Superior temporal gyrus (tissue), 1 donor: Measurements from ENCODE around the gene CHRFAM7A.
"Not testable (repeated sequence)": the region's sequence is repeated elsewhere in the genome, so short reads cannot be mapped to it uniquely, and the experiment has no call there.

Experiments
- DNase-seq: peaks from one replicate; pipeline ENCODE4 v3.0.0-alpha.2; 2016; ENCODE audit errors: extremely low spot score

The CHRFAM7A gene

DNA sequence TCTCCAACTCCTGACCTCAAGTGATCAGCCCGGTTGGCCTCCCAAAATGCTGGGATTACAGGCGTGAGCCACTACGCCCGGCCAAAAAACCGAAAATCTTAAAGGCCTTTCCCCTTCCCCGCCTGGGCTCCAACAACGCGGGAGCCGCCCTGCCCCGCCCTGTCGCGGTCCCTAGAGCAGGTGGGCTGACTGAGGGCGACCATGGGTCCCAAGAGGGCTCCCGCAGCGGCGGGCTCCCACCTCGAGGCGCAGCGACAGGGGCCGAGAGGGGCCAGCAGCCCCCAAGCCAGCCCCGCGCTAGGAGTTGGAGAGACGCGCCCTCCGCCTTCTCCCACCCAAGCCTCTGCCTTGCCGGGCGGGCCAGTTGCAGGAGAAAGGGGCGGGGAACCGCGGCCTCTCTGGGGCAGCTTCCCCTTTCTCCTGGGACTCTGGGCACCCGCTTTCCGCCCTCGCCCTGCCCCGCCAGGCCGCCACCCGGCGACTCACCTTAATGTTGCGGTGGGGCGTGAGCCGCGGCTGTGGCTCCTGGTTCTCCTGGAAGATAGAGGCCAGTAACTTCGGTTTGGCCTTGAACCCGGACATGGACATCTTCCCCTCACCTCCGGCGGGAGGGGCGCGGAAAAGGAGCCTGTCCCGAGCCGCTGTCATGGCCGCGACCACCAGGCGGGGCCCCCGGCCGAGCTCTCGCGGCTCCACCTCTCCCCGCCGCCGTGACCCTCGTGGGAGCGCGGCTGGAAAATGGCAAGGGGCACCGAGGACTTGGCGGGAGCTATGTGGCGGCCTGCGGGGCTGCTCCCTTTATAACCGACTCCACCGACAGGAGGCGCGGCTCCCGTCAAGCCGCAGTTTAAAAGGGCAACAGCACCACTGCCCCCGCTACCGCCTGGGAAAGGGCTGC, at the start of gene CHRFAM7A:
CHRFAM7A (minus strand) TSS at position 775 of the 898 bp plus-strand sequence. CDS start 10,189 bp downstream, outside the sequence.
- DNase-seq: not testable (repeated sequence)

DNA sequence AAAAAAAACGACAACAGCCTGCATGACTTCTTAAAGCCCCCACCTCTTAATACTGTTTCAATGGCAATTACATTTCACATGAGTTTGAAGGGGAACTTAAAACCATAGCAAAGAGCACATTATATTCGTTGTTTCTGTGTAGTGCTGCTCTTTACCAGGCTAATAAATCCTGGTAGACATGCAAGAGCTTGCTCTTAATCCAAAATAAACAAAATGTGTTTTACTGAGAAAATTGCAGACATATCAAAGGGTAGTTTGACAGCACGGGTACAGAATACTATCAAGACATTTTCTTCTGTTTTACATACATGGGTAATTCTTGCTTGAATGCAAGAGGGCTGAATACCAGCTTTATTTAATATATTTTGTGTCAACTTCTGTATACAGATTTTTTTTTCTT, 45.0 kb upstream of the CHRFAM7A start:
- DNase-seq: not testable (repeated sequence)

GRCh38 chr15:30435878-30436277, 42.5 kb upstream of the CHRFAM7A start:
- not testable (repeated sequence) for DNase-seq

DNA sequence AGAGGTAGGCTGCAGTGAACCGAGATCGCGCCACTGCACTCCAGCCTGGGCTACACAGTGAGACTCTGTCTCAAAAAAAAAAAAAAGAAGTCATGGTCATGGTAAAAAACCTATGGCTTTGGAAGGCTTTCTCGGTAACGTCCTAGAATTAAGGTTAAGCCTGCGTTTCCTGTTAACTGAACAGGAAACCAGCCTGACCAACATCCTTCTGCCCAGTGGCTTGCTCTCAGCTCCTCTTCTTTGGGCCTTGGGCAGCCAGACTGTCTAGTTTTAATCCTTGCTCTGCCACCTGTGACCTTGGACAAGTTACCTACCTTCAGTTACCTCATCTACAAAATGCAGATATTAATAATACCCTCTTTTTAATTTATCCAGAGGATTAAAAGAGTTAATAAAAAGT, 27.4 kb upstream of the CHRFAM7A start:
- not testable (repeated sequence) for DNase-seq

DNA sequence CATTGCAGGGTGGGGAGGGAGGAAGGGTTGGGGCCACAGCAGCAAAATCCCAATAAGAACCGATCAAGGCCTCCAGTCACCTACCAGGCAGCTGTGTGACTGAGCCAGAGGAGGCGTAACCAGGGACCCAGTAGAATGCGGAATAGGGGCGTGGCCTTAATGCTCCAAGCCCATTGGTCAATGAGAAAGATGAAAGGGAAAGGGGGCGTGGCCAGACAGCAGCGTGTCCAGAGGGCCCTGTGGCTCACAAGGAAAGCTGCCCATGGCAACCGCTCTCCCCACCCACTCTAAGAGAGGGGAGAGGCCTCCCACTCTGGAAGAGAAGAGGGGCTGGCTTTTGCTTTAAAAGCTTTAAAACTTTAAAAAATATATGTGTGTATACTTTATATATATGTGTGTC, 20.8 kb upstream of the CHRFAM7A start, which contains the start of gene GOLGA8R:
GOLGA8R (minus strand) TSS at position 101 of the 400 bp plus-strand sequence; CDS start at position 3, 98 bp downstream.
- not testable (repeated sequence) for DNase-seq

DNA sequence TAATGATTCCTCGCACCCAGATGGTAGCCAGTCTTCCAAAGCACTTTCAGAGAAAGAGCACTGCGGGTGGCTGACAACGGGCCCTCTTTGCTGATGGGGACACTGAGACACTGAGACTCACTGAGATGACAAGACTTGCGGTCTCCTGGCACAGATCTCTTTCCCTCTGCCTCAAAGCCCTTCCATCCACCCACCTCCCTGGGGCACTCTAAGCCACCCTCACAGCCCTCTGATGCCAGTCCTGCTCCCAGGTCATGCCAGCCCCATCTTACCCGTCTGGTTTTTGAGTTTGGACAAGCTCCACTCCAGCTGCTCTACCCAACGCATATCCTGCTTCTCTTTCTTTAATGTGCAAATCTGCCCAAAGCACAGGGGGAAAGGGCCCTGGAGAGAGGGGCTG, 14.3 kb upstream of the CHRFAM7A start:
- DNase-seq: not testable (repeated sequence)

- DNase-seq: not testable (repeated sequence)
These were observed 5.6 kb upstream of the CHRFAM7A start for GRCh38 chr15:30398988-30399387.

GRCh38 chr15:30393664-30393991, 288 bp upstream of the CHRFAM7A start:
- DNase-seq: not testable (repeated sequence)

DNA sequence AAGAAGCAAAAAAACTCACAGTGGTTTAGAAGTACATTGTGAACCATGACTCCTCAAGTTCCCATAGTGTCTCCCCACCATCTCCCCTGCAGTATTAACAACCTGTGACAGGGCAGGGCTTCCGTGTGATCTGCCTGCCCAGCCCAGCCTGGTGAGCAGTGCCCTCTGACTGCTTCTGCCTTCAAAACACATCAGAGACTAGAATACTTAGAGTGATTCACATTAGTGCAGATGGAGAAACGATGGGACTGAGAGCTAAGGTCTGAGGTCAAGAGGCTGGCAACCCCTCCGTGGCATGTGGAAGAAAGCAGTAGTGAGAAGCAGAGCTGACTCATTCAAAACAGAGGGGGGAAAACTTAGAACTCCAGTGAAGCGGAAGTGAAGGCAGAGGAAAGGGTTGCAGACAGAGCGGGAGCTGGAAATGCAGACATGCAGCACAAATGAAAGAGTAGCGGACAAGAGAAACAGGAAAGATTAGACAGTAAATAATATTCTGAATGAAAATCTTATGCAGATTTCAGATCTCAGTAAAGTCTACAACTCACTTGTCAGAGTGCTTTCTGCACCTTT, 6.9 kb downstream of the CHRFAM7A start:
- DNase-seq: not testable (repeated sequence)

GRCh38 chr15:30377082-30377413, 16.3 kb downstream of the CHRFAM7A start:
- not testable (repeated sequence) for DNase-seq

- DNase-seq: not testable (repeated sequence)
These were observed 16.8 kb downstream of the CHRFAM7A start for GRCh38 chr15:30376375-30377081.

- DNase-seq: peak; percentile 1
These were observed 17.5 kb downstream of the CHRFAM7A start for GRCh38 chr15:30375872-30376271.

GRCh38 chr15:30374862-30375261, 18.5 kb downstream of the CHRFAM7A start:
- DNase-seq: not testable (repeated sequence)

- not testable (repeated sequence) for DNase-seq
These were observed 25.1 kb downstream of the CHRFAM7A start for GRCh38 chr15:30368271-30368670.

- not testable (repeated sequence) for DNase-seq
These were observed 26.1 kb downstream of the CHRFAM7A start for GRCh38 chr15:30367246-30367645.

GRCh38 chr15:30361404-30361803, 31.9 kb downstream of the CHRFAM7A start:
- DNase-seq: not testable (repeated sequence)

DNA sequence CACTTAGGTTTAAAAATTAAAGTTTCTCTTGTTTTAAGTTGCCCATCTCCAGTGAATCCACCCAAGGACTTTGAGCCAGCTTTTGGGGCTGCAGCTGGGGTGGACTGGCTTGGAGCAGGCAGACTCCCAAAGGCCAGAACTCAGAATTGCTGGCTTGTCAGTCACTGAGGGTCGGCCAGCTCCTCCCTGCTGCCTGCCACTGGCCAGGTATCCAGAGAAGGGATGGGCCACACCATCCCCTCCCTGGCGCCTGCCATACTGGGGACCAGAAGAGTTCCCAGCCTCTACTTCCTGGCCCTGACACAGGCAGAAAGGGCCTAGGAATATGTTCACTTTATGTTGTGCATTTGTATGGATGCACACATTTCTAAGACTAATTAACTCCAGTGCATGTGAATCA, 32.4 kb downstream of the CHRFAM7A start:
- DNase-seq: not testable (repeated sequence)

GRCh38 chr15:30355043-30355442, 38.3 kb downstream of the CHRFAM7A start:
- DNase-seq: not testable (repeated sequence)

GRCh38 chr15:30349803-30350202, 43.5 kb downstream of the CHRFAM7A start:
- not testable (repeated sequence) for DNase-seq

DNA sequence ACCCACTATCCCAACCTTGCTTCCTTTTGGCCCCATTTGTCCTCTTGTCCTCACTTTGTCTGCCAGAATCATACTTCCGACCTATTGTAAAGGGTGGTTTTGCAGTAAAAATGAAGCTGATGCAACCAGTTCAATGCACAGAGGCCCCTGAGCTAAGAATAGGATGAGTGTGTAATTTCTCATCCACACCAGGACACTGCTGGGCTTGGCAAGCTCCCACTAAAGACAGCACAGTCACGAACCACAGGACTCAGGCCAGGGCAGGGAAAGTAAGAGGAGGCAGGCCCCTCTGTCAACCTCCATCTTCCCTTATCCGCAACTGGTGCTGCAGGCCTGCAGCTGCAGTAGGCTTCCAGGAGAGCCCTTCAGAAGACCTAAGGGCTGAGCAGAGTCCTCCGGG, 56.8 kb downstream of the CHRFAM7A start:
- not testable (repeated sequence) for DNase-seq

GRCh38 chr15:30334152-30334551, 59.2 kb downstream of the CHRFAM7A start:
- not testable (repeated sequence) for DNase-seq

GRCh38 chr15:30326145-30326544, 67.2 kb downstream of the CHRFAM7A start:
- DNase-seq: not testable (repeated sequence)
